SK-N-MC (cell line): Measurements from ENCODE around the gene DAAM2.

Source experiments
- EZH2 ChIP-seq: fragments of 200-600 bp; sonication (generic); IDR thresholded peaks from one replicate; pipeline ENCODE4 v1.6.1; 2017; ENCODE audit warnings: antibody characterized with exemption
- POLR2AphosphoS5 ChIP-seq: IDR thresholded peaks from 2 replicates; pipeline ENCODE4 v1.6.1; 2012; ENCODE audit warnings: mild to moderate bottlenecking, low read depth, low read length, borderline replicate concordance

DNA sequence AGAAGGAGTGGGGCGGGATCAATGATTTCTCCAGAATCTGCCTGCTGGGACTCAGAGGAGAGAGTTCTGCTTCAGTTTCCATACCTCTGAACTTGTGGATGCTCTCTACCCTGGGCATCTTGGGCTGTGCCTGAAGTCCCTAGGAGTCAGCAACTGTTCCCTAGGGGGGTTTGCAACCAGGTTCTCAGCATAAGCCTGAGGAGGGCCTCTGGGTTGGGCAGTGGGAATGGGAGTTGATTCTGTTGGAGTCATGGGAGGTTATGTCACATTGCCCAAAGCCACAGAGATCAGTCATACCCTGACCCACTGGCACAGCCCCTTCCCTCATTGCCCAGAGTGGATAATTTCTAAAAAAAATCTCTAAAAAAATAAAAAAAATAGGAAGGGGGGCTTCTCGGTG lies 94.7 kb downstream of the DAAM2 start:
- TF ChIP-seq POLR2AphosphoS5 (no peak), EZH2 (no peak)
